IPS-15b (cell line): ENCODE measurements around the gene CPN2.
A peak's percentile ranks its signal among the peaks of the same experiment; 100 is the strongest.

Experiments
- H3K27me3 ChIP-seq: one replicate; pipeline ENCODE4 v1.6.1; 2013; ENCODE audit warnings: low read length; ENCODE audit not compliant: control insufficient read depth, insufficient read depth
- H3K36me3 ChIP-seq: one replicate; pipeline ENCODE4 v1.6.1; 2013; ENCODE audit warnings: low read length; ENCODE audit not compliant: control insufficient read depth, insufficient read depth
- H3K4me1 ChIP-seq: one replicate; pipeline ENCODE4 v1.6.1; 2013; ENCODE audit warnings: mild to moderate bottlenecking, low read length; ENCODE audit not compliant: control insufficient read depth, insufficient read depth
- H3K4me3 ChIP-seq: one replicate; pipeline ENCODE4 v1.5.1; 2013; ENCODE audit warnings: low read depth, low read length
- H3K9ac ChIP-seq: one replicate; pipeline ENCODE4 v1.6.1; 2013; ENCODE audit warnings: low read depth, mild to moderate bottlenecking, low read length
- H3K9me3 ChIP-seq: one replicate; pipeline ENCODE4 v1.6.1; 2013; ENCODE audit warnings: mild to moderate bottlenecking, low read length; ENCODE audit not compliant: control insufficient read depth, insufficient read depth

CPN2 gene

DNA sequence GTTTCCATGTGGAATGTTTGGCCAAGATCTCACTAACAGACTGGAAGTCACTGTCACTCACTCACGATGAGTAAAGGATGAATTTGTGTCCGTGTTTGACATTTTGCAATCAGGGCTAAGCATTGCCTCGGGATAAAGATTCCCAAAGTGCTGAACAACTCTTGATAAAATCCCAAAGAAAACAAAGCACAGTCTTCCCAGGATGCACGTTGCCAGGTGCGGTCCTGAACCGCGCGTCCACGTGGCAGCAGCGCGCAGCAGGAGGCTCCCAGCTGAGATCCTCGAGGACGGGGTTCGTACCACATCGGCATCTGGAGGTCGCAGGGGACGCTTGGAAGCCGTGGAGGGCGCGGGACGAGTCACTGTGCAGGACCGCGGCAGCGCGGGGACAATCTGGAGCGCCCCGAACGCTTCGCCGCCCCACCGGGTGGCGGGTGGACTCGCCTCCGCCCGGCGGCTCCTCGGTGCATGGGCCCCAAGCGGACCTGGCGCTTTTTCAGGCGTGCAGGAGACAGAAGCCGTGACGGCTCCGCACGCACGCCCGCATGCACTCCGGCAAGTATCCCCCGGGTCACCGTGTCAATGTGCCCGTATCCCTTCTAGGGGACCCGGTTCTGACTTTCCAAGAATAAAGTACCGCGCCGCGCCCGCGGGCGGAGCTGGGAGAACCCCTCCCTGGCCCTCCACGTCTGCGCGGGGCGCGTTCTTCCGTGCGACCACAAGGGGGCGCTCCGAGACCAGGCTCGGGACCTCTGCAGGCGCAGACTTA is 17.7 kb downstream of the CPN2 start:
- H3K9ac ChIP-seq: peak overlapping the region; percentile 70
- H3K27me3 ChIP-seq: peaks cover 26% of the 10 kb centered on the region
- H3K4me3 ChIP-seq: peak overlapping the region; percentile 59
- H3K4me1 ChIP-seq: peaks cover 3% of the 10 kb centered on the region
- no peaks in the 10 kb centered on the region for H3K36me3 ChIP-seq
- H3K9me3 ChIP-seq: no peaks in the 10 kb centered on the region

DNA sequence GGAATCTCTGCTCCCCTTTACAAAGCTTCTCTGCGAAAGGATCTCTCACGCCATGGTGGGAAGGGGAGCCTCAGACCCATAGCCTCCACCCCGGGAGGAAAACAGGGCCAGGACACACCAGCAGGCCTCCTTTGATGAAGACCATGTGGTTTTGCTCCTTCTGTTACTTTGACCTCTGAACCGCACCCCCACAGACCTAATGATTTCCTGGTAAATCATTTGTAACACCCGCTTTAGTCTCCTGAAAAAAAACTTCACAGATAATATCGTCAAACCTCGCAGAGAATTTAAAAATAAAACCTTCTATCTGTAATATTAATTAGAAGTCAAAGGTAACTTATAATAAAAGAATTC is 18.3 kb downstream of the CPN2 start:
- Histone ChIP-seq H3K4me3 (no peak overlapping the region), H3K9me3 (no peaks in the 10 kb centered on the region), H3K27me3 (peaks cover 26% of the 10 kb centered on the region), H3K4me1 (peaks cover 3% of the 10 kb centered on the region), H3K36me3 (no peaks in the 10 kb centered on the region), H3K9ac (no peak overlapping the region)

DNA sequence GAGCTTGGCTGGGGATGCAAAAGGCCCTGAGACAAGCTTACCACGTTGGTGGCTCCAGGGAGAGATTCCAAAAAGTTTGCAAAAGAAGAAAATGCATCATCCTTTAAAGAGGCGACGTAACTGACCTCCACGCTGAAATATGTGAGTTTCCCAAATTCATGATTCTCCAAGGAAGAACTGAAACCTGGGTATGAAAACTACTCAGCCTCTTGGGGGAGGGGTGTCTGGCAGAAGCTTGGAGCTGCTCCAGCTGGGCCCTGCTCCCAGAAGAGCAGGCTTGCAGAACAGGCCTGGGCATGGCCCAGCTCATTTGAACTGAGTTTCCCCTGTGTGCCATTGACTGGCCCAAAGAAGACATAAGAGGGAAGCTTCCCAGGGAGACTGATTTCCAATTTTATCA is 20.5 kb downstream of the CPN2 start:
- Histone ChIP-seq H3K36me3 (no peaks in the 10 kb centered on the region), H3K4me3 (no peak overlapping the region), H3K9ac (no peak overlapping the region), H3K9me3 (no peaks in the 10 kb centered on the region), H3K27me3 (peaks cover 26% of the 10 kb centered on the region), H3K4me1 (peaks cover 3% of the 10 kb centered on the region)

DNA sequence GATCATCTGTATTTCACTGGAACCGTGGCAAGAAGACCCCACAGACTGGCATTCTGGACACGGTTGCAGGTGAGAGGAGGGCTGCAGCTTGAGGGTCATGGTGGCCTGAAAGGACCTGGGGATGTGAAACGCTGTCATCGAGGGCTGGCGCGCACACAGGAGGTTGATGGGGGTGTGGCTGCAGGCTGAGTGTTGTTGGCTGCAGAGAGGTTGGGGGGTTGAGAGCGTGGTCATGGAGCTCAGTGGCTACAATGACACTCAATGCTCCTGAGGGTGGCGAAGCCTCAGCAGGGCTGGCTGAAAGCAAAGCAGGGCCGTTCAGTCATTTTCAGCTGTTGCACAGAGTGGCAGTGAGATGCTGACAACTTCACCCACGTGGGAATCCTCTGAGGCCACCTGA is 21.0 kb downstream of the CPN2 start:
- H3K9ac ChIP-seq: no peak overlapping the region
- no peaks in the 10 kb centered on the region for H3K36me3 ChIP-seq
- peaks cover 3% of the 10 kb centered on the region for H3K4me1 ChIP-seq
- H3K4me3 ChIP-seq: no peak overlapping the region
- peaks cover 26% of the 10 kb centered on the region for H3K27me3 ChIP-seq
- H3K9me3 ChIP-seq: no peaks in the 10 kb centered on the region

DNA sequence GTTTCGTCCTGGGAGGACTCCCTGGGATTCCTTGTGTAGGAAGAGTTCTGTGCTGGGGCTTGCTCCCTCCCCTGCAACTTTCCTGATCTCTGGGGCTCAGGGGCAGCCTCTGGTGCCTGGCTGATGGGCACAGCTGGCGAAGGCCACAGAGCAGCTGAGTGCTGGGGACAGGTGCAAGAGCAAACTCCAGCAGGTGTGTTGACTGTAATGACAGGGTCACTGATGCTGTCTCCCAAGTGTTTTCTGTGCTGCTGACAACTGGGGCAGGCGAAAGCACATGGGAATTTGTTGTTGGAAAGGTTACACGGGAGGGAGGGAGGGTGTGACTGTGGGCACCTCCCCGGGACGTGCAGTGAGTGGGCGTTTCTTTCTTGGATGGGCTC is 21.6 kb downstream of the CPN2 start:
- no peak overlapping the region for H3K4me3 ChIP-seq
- no peaks in the 10 kb centered on the region for H3K36me3 ChIP-seq
- peaks cover 3% of the 10 kb centered on the region for H3K4me1 ChIP-seq
- H3K9me3 ChIP-seq: no peaks in the 10 kb centered on the region
- H3K9ac ChIP-seq: no peak overlapping the region
- peaks cover 26% of the 10 kb centered on the region for H3K27me3 ChIP-seq

DNA sequence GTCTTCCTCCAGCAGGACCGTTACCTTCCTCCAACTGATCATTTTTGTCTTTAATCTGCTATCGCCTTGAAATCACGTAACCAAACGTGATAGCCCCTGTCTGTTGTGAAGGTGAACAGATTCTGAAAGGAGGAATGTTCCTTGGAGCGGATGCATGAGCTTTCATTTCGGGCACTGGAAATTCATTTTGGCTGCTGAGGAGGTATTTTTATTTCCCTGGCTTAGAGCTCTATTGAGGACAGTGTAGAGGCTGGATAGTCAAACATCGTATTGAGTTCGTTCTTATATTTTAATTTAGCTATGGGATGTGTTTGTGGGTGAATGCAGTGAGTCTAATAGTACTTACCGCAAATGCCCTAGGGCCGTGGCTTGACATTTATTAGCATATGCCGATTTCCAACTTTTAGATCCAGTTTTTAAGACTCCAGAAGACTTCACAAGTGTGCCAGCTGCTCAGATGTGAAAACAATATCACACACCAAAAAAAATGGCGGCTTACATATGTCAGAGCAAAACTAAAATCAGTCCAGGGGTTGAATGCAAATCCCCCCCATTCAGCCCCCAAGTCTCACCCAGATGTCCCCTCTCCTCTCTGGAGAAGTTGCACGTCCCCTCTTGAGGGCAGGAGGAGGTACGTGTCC is 22.1 kb downstream of the CPN2 start:
- Histone ChIP-seq H3K9ac (no peak overlapping the region), H3K27me3 (peaks cover 23% of the 10 kb centered on the region), H3K4me1 (peaks cover 3% of the 10 kb centered on the region), H3K9me3 (no peaks in the 10 kb centered on the region), H3K4me3 (no peak overlapping the region), H3K36me3 (no peaks in the 10 kb centered on the region)

DNA sequence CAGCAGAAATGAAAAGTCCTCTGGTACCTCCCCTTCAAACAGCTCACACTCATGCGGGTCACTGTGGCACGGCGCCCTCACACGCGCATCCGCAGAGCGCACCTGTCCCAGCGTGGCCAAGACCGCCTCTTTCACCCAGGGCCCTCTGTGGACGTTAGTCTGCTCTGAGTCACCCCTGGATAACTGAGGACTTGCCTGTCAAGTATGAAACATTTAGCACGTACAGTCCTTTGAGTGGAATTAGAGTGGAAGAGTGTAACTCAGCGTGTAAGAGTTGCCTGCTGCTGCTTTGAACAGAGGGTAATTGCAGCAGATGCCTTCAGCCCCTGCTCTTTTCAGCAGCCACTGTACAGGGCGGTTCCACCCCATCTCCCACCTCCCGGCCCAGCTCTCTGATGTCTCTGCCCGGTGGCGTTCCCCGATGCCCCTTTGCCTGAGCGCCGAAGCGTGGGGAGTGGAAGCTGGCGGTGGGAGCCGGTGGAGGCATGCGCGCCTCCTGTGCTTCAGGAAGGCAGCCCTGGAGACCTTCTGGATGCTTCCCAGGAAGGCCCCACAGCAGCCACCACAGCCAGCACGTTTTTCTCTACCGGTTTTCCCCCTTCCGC is 23.0 kb downstream of the CPN2 start:
- Histone ChIP-seq H3K4me3 (no peak overlapping the region), H3K27me3 (peaks cover 16% of the 10 kb centered on the region), H3K9ac (no peak overlapping the region), H3K36me3 (no peaks in the 10 kb centered on the region), H3K9me3 (no peaks in the 10 kb centered on the region), H3K4me1 (peaks cover 1% of the 10 kb centered on the region)

DNA sequence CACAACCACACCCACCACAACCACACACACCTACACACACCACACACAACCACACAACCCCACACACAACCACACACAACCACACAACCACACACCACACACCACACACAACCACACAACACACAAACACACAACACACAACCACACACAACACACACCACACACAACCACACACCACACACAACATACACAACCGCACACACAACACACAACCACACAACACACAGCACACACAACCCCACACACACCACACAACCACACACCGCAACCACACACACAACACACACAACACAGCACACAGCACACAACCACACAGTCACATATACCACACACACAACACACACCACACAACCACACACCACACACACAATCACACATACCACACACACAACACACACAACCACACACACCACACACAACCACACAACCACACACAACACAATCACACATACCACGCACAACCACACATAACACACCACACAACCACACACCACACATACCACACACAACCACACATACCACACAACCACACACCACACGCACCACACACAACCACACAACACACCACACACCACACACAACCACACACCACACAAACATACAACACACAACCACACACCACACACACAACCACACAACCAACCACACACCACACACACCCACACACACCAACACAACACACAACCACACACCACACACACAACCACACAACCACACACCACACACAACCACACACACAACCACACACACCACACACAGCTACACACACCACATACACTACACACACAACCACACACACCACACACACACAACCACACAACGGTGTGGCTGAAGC is 23.7 kb downstream of the CPN2 start:
- Histone ChIP-seq H3K4me3 (no peak overlapping the region), H3K27me3 (peaks cover 8% of the 10 kb centered on the region), H3K9me3 (no peaks in the 10 kb centered on the region), H3K36me3 (no peaks in the 10 kb centered on the region), H3K9ac (no peak overlapping the region), H3K4me1 (no peaks in the 10 kb centered on the region)

DNA sequence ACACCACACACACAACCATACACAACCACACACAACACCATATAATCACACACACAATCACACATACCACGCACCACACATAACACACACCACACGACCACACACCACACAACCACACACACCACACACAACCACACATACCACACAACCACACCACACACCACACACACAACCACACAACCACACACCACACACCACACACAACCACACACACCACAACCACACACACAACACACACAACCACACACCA is 24.2 kb downstream of the CPN2 start:
- Histone ChIP-seq H3K9me3 (no peaks in the 10 kb centered on the region), H3K4me3 (no peak overlapping the region), H3K9ac (no peak overlapping the region), H3K4me1 (no peaks in the 10 kb centered on the region), H3K27me3 (peaks cover 3% of the 10 kb centered on the region), H3K36me3 (no peaks in the 10 kb centered on the region)

DNA sequence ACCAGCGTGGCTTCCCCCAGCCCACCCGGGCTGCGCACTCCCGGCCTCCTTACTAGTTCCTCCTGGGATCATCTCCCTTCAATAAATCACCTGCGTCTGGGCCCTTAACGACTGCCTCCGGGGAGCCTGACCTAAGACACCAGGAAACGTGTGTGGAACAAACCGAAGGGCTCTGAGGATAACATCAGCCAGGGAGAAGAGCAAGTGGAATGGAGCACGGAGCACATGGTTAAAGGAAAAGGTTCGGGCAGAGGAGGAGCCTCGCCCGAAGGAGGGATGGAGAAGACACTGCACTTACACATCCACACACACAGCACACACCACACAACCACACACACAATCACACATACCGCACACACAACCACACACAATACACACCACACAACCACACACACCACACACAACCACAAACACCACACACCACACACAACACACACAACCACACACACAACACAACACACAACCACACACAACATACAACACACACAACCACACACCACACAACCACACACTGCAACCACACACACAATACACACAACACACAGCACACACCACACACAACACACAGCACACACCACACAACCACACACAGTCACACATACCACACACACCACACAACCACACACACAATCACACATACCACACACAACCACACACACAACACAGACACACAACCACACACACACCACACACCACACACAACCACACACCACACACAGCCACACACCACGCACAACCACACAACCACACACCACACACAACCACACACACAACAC is 24.7 kb downstream of the CPN2 start:
- no peaks in the 10 kb centered on the region for H3K4me1 ChIP-seq
- H3K27me3 ChIP-seq: no peaks in the 10 kb centered on the region
- no peaks in the 10 kb centered on the region for H3K9me3 ChIP-seq
- no peak overlapping the region for H3K9ac ChIP-seq
- no peaks in the 10 kb centered on the region for H3K36me3 ChIP-seq
- H3K4me3 ChIP-seq: no peak overlapping the region

DNA sequence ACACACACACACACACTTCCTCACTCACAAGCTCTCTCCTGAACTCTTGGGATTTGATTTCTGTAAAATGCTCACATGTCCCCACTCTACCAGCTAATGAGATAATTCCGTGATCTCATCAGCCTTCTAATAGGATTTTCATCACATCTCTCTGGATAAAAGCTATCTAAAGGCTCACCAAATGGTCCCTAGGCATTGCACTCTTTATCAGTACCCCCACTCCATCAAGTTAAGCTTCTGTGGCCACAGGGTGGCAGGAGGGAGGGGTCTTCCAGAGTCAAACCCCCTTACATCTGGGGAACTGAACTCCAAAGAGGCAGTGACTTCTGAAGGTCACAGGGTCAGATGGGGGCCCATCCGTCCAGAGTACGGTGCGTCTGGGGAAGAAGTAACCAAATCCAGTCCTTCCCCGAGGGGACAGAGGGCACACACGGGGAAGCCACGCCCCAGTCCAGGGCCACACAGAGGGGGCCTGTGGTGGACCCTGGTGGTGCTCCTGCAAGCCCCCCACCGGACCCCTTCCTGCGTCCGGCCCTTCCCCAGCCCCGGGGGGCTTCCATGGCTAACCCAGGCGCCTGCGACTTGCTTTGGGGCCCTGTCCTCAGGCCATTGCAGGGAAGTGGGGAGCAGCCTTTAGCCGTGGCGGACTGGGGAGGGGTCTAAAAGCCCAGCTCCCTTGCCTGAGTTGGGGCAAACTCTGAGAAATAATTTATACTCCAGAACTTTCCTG is 25.5 kb downstream of the CPN2 start:
- Histone ChIP-seq H3K27me3 (no peaks in the 10 kb centered on the region), H3K4me1 (no peaks in the 10 kb centered on the region), H3K36me3 (no peaks in the 10 kb centered on the region), H3K9ac (no peak overlapping the region), H3K9me3 (no peaks in the 10 kb centered on the region), H3K4me3 (no peak overlapping the region)
